OCI-LY1 (cell line): ENCODE data around the gene NOD1.

ENCODE experiments used
- EZH2 ChIP-seq: fragments of 200-600 bp; sonication (generic), shearing (Covaris generic); IDR thresholded peaks from 2 replicates; pipeline ENCODE4 v1.8.0; 2017; ENCODE audit warnings: borderline replicate concordance, mixed run types, mild to moderate bottlenecking, antibody characterized with exemption, low read length, moderate library complexity, mixed read lengths
- TF ChIP-seq, protein P1 (sequence below): fragments of 200-600 bp; sonication (generic), shearing (Covaris generic); IDR thresholded peaks from 2 replicates; pipeline ENCODE4 v1.5.1; 2017; ENCODE audit warnings: mild to moderate bottlenecking, antibody characterized with exemption, low read length, moderate library complexity, mixed read lengths

DNA sequence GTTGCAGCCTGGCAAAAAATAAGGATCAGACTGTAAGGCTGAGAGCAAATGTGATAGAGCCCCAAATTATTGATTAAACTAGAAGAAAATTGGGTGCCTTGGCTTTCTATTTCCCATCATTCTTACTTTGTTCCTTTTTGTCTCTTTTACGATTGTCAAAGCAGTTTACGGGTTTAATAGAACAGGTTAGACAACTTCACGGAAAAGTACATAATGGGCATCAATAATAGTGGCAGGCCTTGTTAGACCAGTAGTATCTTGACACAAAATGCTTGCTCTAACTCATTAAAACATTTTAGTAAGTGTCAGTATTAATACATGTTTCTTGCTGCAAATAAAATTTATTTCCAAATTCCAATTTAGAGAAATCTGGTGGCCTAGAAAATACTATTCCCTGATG lies 40.5 kb upstream of the NOD1 start:
- no peak for TF ChIP-seq EZH2
- TF ChIP-seq, protein P1, sequence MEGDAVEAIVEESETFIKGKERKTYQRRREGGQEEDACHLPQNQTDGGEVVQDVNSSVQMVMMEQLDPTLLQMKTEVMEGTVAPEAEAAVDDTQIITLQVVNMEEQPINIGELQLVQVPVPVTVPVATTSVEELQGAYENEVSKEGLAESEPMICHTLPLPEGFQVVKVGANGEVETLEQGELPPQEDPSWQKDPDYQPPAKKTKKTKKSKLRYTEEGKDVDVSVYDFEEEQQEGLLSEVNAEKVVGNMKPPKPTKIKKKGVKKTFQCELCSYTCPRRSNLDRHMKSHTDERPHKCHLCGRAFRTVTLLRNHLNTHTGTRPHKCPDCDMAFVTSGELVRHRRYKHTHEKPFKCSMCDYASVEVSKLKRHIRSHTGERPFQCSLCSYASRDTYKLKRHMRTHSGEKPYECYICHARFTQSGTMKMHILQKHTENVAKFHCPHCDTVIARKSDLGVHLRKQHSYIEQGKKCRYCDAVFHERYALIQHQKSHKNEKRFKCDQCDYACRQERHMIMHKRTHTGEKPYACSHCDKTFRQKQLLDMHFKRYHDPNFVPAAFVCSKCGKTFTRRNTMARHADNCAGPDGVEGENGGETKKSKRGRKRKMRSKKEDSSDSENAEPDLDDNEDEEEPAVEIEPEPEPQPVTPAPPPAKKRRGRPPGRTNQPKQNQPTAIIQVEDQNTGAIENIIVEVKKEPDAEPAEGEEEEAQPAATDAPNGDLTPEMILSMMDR = no peak
